HCT116 (cell line): ENCODE measurements around the gene TENM4. TPM values are rescaled to one million over a fixed set of nuclear protein-coding genes. Genes with fewer than 3 reads are reported as not detected.

Experiments
- ATAC-seq: fragments of 200-7000 bp; cut with Tn5 transposase; 2 replicates; pipeline ENCODE4 v1.9.1; 2020; ENCODE audit warnings: mild to moderate bottlenecking, moderate library complexity
- BruUV-seq: library from RNA; stranded (reverse); fragments of 400-500 nt; replicated peaks from 2 replicates; lab custom pipeline; 2021; lab: Mats Ljungman, UMichigan
- CTCF ChIA-PET: fragments of 300-600 bp; sonication (Branson Sonifier 250); formaldehyde crosslinking; loops from one replicate; lab custom pipeline; 2021; ENCODE audit warnings: antibody characterized with exemption; lab: Charles Lee
- POLR2A ChIA-PET: fragments of 300-600, 350-600 bp; sonication (Branson Sonifier 250); formaldehyde crosslinking; loops from one replicate; lab custom pipeline; 2021; ENCODE audit warnings: antibody characterized with exemption; lab: Charles Lee
- RAD21 ChIA-PET, 2 experiments: fragments of 300-600 bp; sonication (Branson Sonifier 250); formaldehyde crosslinking; loops; one replicate each; lab custom pipeline; 2023; ENCODE audit warnings: low total read pairs in 2 of 2; ENCODE audit not compliant: uncharacterized antibody in 2 of 2, unreplicated experiment in 2 of 2, low non-redundant PET in 1 of 2; lab: Charles Lee
- DNase-seq: peaks from one replicate; pipeline ENCODE4 v3.0.0-alpha.2; 2010; ENCODE audit warnings: low read depth, low spot score
- H2AFZ ChIP-seq: fragments of 200-600 bp; shearing (Covaris generic), sonication (generic); 2 replicates; pipeline ENCODE4 v1.6.1; 2017; ENCODE audit warnings: low read depth, mixed run types, mixed read lengths, antibody characterized with exemption, low read length; ENCODE audit not compliant: poor library complexity, severe bottlenecking
- H3K27ac ChIP-seq: 2 replicates; pipeline ENCODE4 v1.5.1; 2012; ENCODE audit warnings: low read depth, low read length
- H3K27me3 ChIP-seq: fragments of 200-600 bp; sonication (generic); 2 replicates; pipeline ENCODE4 v1.6.1; 2016; ENCODE audit warnings: mixed run types, low read length, mixed read lengths; ENCODE audit not compliant: insufficient read depth
- H3K36me3 ChIP-seq, 2 experiments: fragments of 200-500 bp in 1 of 2; fragments of 200-600 bp in 1 of 2; sonication (Bioruptor generic) in 1 of 2; sonication (generic) in 1 of 2; 2 replicates each; pipeline versions ENCODE4 v1.5.1 to v1.6.1; 2014 to 2016; ENCODE audit warnings: low read length in 2 of 2, inconsistent platforms in 1 of 2, mixed read lengths in 1 of 2, mixed run types in 1 of 2; ENCODE audit not compliant: insufficient read depth in 2 of 2, control insufficient read depth in 1 of 2
- H3K4me1 ChIP-seq, 2 experiments: fragments of 200-600 bp in 1 of 2; sonication (generic) in 1 of 2; 2 replicates each; pipeline versions ENCODE4 v1.5.1 to v1.6.1; 2012 to 2017; ENCODE audit warnings: low read length in 2 of 2, inconsistent platforms in 1 of 2, mild to moderate bottlenecking in 1 of 2, mixed read lengths in 1 of 2, mixed run types in 1 of 2, moderate library complexity in 1 of 2; ENCODE audit not compliant: insufficient read depth in 2 of 2, control insufficient read depth in 1 of 2
- H3K4me2 ChIP-seq: fragments of 200-600 bp; sonication (generic); 2 replicates; pipeline ENCODE4 v1.6.1; 2017; ENCODE audit warnings: mixed run types, low read length, mixed read lengths
- H3K4me3 ChIP-seq, 2 experiments: fragments of 200-600 bp in 1 of 2; sonication (generic) in 1 of 2; replicated peaks in 1 of 2; 2 replicates each; pipeline ENCODE4 v1.5.1; 2011 to 2016; ENCODE audit warnings: low read length in 2 of 2, control low read depth in 1 of 2, low read depth in 1 of 2, mild to moderate bottlenecking in 1 of 2, mixed read lengths in 1 of 2, mixed run types in 1 of 2
- H3K79me2 ChIP-seq: fragments of 200-600 bp; sonication (generic); 2 replicates; pipeline ENCODE4 v1.6.1; 2017; ENCODE audit warnings: mild to moderate bottlenecking, mixed run types, low read length, moderate library complexity, mixed read lengths; ENCODE audit not compliant: insufficient read depth
- H3K9ac ChIP-seq: fragments of 200-600 bp; sonication (generic); 2 replicates; pipeline ENCODE4 v1.6.1; 2016; ENCODE audit warnings: low read length, mixed read lengths
- H3K9me2 ChIP-seq: fragments of 200-600 bp; sonication (generic), shearing (Covaris generic); 2 replicates; pipeline ENCODE4 v1.6.1; 2017; ENCODE audit warnings: mixed run types, mild to moderate bottlenecking, moderate library complexity; ENCODE audit not compliant: insufficient read depth
- H3K9me3 ChIP-seq, 2 experiments: fragments of 200-500 bp in 1 of 2; fragments of 200-600 bp in 1 of 2; sonication (Bioruptor generic) in 1 of 2; sonication (generic) in 1 of 2; 2 replicates each; pipeline ENCODE4 v1.6.1; 2014 to 2017; ENCODE audit warnings: low read length in 2 of 2, mixed read lengths in 2 of 2, inconsistent platforms in 1 of 2, low read depth in 1 of 2, mild to moderate bottlenecking in 1 of 2, mixed run types in 1 of 2, moderate library complexity in 1 of 2; ENCODE audit not compliant: control insufficient read depth in 1 of 2, insufficient read depth in 1 of 2
- H4K20me1 ChIP-seq: fragments of 200-600 bp; sonication (generic), shearing (Covaris generic); 2 replicates; pipeline ENCODE4 v1.6.1; 2017; ENCODE audit warnings: mixed run types, mild to moderate bottlenecking, moderate library complexity; ENCODE audit not compliant: insufficient read depth
- CBX3 ChIP-seq: IDR thresholded peaks from 2 replicates; pipeline ENCODE4 v1.6.1; 2012; ENCODE audit warnings: low read depth
- EGR1 ChIP-seq: IDR thresholded peaks from 2 replicates; pipeline ENCODE4 v1.6.1; 2012; ENCODE audit warnings: low read depth
- EZH2 ChIP-seq: fragments of 200-600 bp; sonication (generic); IDR thresholded peaks from 2 replicates; pipeline ENCODE4 v1.6.1; 2017; ENCODE audit warnings: antibody characterized with exemption, mixed run types
- FOSL1 ChIP-seq: IDR thresholded peaks from 2 replicates; pipeline ENCODE4 v1.6.1; 2012; ENCODE audit warnings: low read depth
- JUND ChIP-seq: IDR thresholded peaks from 2 replicates; pipeline ENCODE4 v1.6.1; 2012
- SIN3A ChIP-seq: IDR thresholded peaks from 2 replicates; pipeline ENCODE4 v1.6.1; 2012; ENCODE audit warnings: low read depth
- SRF ChIP-seq: IDR thresholded peaks from 2 replicates; pipeline ENCODE4 v1.6.1; 2012; ENCODE audit warnings: low read depth
- TCF7L2 ChIP-seq: IDR thresholded peaks from 2 replicates; pipeline ENCODE4 v1.7.0; 2011; ENCODE audit warnings: borderline replicate concordance, inconsistent platforms; ENCODE audit not compliant: insufficient read depth, insufficient read length; ENCODE audit errors: extremely low read depth
- intact Hi-C: fragments of 100-400 bp; cut with micrococcal nuclease; formaldehyde crosslinking; loops from 2 replicates; pipeline ENCODE4 v1.10.0; 2022
- total RNA-seq: library from RNA; stranded (reverse); gene quantifications from one replicate; pipeline ENCODE4 v1.2.1, GENCODE V29; 2021; ENCODE audit not compliant: unreplicated experiment
- TF ChIP-seq, protein P1 (sequence below): IDR thresholded peaks from 2 replicates; pipeline ENCODE4 v1.6.1; 2012
- TF ChIP-seq, protein P2 (sequence below): IDR thresholded peaks from 2 replicates; pipeline ENCODE4 v1.6.1; 2012; ENCODE audit warnings: low read depth
- TF ChIP-seq, protein P3 (sequence below), 3 experiments: fragments of 200-600 bp in 1 of 3; sonication (generic) in 1 of 3; IDR thresholded peaks in 2 of 3; conservative IDR thresholded peaks in 1 of 3; 2 replicates each; pipeline ENCODE4 v1.5.1; 2012 to 2017; ENCODE audit warnings: low read depth in 2 of 3, low read length in 2 of 3, antibody characterized with exemption in 1 of 3, borderline replicate concordance in 1 of 3, control low read depth in 1 of 3, mild to moderate bottlenecking in 1 of 3, mixed read lengths in 1 of 3, mixed run types in 1 of 3, moderate library complexity in 1 of 3; ENCODE audit not compliant: insufficient read depth in 1 of 3

Gene TENM4
- total RNA-seq, 1 experiment from 2014 or later: 0.05 TPM

DNA sequence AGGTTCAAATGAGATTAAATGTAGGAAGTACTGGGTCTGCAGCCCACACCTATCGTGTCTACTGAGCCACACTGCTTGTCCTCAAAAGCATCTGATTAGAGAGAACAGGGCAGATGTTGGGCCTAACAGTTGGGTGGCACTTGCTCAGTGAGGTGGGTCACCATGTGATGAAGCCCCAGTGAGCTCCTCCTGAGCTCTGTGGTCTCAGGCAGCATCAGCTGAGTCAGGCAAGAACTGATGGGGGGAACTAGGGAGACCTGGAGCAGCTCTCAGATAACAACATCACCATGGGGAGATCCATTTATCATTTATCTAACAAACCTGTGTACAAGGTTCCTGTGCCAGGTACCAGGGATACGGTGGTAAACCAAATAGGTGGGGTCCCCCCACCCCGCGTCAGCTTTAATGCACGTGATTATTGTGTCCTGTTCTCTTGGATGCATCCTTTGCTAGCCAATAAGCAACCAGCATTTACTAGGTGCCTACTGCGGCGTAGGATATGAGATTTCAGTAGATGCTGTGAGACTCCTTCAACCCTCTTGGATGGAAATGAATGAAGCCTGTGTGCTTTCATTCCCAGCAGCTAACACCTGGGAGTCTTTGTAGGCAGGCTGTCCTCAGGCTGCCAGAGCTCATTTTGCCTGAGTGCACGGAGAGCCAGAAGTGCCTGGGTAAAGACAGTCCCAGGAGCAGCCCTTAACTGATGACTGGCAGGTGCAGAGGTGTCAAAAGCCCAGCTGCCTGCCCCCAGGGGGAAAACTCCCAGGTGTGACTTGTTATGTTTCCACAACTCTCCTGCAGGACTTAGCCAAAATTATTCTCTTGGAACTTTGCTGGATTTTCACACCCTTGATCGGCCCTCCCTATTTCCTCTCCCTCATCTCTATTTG is 792.6 kb downstream of the TENM4 start:
- no peak for TF ChIP-seq SIN3A
- TF ChIP-seq JUND: no peak
- no peak for TF ChIP-seq EGR1
- TF ChIP-seq, protein P1, sequence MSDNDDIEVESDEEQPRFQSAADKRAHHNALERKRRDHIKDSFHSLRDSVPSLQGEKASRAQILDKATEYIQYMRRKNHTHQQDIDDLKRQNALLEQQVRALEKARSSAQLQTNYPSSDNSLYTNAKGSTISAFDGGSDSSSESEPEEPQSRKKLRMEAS: no peak
- TF ChIP-seq CBX3: no peak
- TF ChIP-seq, protein P2, sequence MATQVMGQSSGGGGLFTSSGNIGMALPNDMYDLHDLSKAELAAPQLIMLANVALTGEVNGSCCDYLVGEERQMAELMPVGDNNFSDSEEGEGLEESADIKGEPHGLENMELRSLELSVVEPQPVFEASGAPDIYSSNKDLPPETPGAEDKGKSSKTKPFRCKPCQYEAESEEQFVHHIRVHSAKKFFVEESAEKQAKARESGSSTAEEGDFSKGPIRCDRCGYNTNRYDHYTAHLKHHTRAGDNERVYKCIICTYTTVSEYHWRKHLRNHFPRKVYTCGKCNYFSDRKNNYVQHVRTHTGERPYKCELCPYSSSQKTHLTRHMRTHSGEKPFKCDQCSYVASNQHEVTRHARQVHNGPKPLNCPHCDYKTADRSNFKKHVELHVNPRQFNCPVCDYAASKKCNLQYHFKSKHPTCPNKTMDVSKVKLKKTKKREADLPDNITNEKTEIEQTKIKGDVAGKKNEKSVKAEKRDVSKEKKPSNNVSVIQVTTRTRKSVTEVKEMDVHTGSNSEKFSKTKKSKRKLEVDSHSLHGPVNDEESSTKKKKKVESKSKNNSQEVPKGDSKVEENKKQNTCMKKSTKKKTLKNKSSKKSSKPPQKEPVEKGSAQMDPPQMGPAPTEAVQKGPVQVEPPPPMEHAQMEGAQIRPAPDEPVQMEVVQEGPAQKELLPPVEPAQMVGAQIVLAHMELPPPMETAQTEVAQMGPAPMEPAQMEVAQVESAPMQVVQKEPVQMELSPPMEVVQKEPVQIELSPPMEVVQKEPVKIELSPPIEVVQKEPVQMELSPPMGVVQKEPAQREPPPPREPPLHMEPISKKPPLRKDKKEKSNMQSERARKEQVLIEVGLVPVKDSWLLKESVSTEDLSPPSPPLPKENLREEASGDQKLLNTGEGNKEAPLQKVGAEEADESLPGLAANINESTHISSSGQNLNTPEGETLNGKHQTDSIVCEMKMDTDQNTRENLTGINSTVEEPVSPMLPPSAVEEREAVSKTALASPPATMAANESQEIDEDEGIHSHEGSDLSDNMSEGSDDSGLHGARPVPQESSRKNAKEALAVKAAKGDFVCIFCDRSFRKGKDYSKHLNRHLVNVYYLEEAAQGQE: no peak
- TF ChIP-seq, protein P3, sequence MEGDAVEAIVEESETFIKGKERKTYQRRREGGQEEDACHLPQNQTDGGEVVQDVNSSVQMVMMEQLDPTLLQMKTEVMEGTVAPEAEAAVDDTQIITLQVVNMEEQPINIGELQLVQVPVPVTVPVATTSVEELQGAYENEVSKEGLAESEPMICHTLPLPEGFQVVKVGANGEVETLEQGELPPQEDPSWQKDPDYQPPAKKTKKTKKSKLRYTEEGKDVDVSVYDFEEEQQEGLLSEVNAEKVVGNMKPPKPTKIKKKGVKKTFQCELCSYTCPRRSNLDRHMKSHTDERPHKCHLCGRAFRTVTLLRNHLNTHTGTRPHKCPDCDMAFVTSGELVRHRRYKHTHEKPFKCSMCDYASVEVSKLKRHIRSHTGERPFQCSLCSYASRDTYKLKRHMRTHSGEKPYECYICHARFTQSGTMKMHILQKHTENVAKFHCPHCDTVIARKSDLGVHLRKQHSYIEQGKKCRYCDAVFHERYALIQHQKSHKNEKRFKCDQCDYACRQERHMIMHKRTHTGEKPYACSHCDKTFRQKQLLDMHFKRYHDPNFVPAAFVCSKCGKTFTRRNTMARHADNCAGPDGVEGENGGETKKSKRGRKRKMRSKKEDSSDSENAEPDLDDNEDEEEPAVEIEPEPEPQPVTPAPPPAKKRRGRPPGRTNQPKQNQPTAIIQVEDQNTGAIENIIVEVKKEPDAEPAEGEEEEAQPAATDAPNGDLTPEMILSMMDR (IDR thresholded peaks at IDR 0.05 in 2 of 3, conservative IDR thresholded peaks at IDR 0.05 in 1 of 3; ENCODE audit: borderline replicate concordance in 1 of 3, insufficient read depth in 1 of 3, low read depth in 2 of 3, low read length in 2 of 3): no peak
- TF ChIP-seq FOSL1: no peak
- no peak for TF ChIP-seq TCF7L2
- TF ChIP-seq EZH2: no peak
- TF ChIP-seq SRF: no peak
- ChIA-PET POLR2A (no interaction called here), CTCF (interaction anchor here (1.1 to 4.4 kb wide), 3 partner anchors 8 to 313 kb away, joined by 3 to 158 read pairs (median 3); no protein-coding TSS in a partner anchor), RAD21 (no interaction called here)
- no peaks in the 10 kb centered on the region for H3K79me2 ChIP-seq
- no peak overlapping the region for H3K4me2 ChIP-seq
- H2AFZ ChIP-seq: no peak overlapping the region
- H3K9me3 ChIP-seq: no peaks in the 10 kb centered on the region
- no peaks in the 10 kb centered on the region for H3K36me3 ChIP-seq
- H4K20me1 ChIP-seq: no peaks in the 10 kb centered on the region
- no peak for ATAC-seq
- H3K27ac ChIP-seq: no peak overlapping the region
- BruUV-seq: no TSS peak
- DNase-seq: no peak
- H3K9me2 ChIP-seq: no peaks in the 10 kb centered on the region
- H3K9ac ChIP-seq: no peak overlapping the region
- H3K27me3 ChIP-seq: peaks cover 27% of the 10 kb centered on the region
- intact Hi-C loops: loop anchor here (5.0 kb wide), 1 partner anchor 149 kb away; no protein-coding TSS in a partner anchor
- H3K4me1 ChIP-seq: no peaks in the 10 kb centered on the region
- no peak overlapping the region for H3K4me3 ChIP-seq
